HEK293T (cell line): ENCODE results near the gene TXNIP.

ENCODE experiments used
- CTCF ChIA-PET: fragments of 350-600 bp; formaldehyde crosslinking; extraction: SDS; loops from one replicate; lab custom pipeline; 2021; ENCODE audit warnings: antibody characterized with exemption, inconsistent platforms; lab: Yijun Ruan, JAX
- POLR2A ChIA-PET: fragments of 350-600 bp; formaldehyde crosslinking; extraction: SDS; loops from one replicate; lab custom pipeline; 2020; ENCODE audit warnings: antibody characterized with exemption, inconsistent platforms; lab: Yijun Ruan, JAX
- DNase-seq: peaks from one replicate; pipeline ENCODE4 v3.0.0; 2012; ENCODE audit warnings: mixed read lengths; ENCODE audit errors: extremely low spot score
- FOXA1 ChIP-seq: fragments of 450-650 bp; IDR thresholded peaks from 2 replicates; pipeline ENCODE4 v1.6.1; 2016; ENCODE audit warnings: mild to moderate bottlenecking
- FOXK2 ChIP-seq: fragments of 450-650 bp; IDR thresholded peaks from 2 replicates; pipeline ENCODE4 v1.6.1; 2016; ENCODE audit warnings: mild to moderate bottlenecking
- FOXM1 ChIP-seq: fragments of 450-650 bp; IDR thresholded peaks from 2 replicates; pipeline ENCODE4 v1.6.1; 2017; ENCODE audit warnings: mild to moderate bottlenecking, borderline replicate concordance
- HDGF ChIP-seq: fragments of 450-650 bp; IDR thresholded peaks from 2 replicates; pipeline ENCODE4 v1.6.1; 2017; ENCODE audit warnings: antibody characterized with exemption, borderline replicate concordance
- PKNOX1 ChIP-seq: fragments of 450-650 bp; IDR thresholded peaks from 2 replicates; pipeline ENCODE4 v1.6.1; 2016
- SP1 ChIP-seq: fragments of 450-650 bp; IDR thresholded peaks from 2 replicates; pipeline ENCODE4 v1.6.1; 2017
- ZNF384 ChIP-seq: fragments of 450-650 bp; IDR thresholded peaks from 2 replicates; pipeline ENCODE4 v1.6.1; 2016

Gene TXNIP

DNA sequence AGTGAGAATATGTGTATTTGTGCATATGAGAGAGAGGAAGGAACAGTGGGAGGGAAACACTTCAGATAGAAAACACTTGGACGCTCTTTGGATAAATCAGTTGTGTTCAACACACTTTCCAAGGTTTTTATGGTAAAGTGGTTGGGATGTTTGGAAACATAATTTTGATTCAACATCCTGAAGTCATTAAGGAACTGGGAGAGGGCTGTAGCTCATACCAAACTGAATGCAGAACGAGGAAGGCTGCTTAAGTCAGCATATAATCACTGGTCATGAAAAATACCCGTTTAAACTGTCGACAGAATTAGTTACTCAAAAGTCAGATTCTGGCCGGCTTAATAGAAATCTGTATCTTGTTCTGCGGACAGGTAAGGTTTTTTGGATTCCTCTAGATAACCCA, 53.5 kb downstream of the TXNIP start:
- ChIA-PET POLR2A (interaction anchor here (0.9 to 3.4 kb wide), 4 partner anchors 11 to 21 kb away, joined by 3 to 20 read pairs (median 12); partner anchors contain the start of genes ANKRD34A, LIX1L, POLR3GL and RBM8A), CTCF (interaction anchor here (0.9 to 1.5 kb wide), 2 partner anchors 16 to 51 kb away, joined by 4 read pairs; partner anchors contain the start of gene RBM8A)
- TF ChIP-seq ZNF384 (no peak), FOXM1 (no peak), FOXK2 (no peak), PKNOX1 (no peak), SP1 (no peak), FOXA1 (no peak), HDGF (no peak)
- no peak for DNase-seq
